Measurements from ENCODE around the gene CELSR3.

DNA sequence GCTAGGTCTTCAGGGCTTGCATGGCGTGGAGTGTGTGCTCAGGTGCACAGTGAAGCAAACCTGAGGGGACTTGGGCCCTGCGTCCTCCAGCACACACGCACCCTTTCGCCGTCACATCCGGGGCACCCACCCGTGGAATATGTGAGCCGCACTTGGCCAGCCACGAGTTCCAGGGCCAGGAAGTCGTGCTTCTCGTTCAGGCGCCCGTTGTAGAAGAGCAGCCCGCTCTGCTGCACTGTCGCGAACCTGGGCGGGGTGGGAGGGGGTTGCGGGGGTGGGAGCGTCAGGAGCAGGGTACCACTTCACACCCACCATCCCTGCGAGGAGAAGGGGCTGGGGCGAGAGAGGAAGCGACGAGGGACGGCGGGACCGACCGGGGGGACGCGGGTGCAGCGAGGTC is 7.1 kb downstream of the CELSR3 start:
- TF ChIP-seq POLR2A (IDR thresholded peaks at IDR 0.05) (no peak), POLR2AphosphoS5 (IDR thresholded peaks at IDR 0.05) (no peak), EP300 (IDR thresholded peaks at IDR 0.05) (no peak)
- TF ChIP-seq, protein P1, sequence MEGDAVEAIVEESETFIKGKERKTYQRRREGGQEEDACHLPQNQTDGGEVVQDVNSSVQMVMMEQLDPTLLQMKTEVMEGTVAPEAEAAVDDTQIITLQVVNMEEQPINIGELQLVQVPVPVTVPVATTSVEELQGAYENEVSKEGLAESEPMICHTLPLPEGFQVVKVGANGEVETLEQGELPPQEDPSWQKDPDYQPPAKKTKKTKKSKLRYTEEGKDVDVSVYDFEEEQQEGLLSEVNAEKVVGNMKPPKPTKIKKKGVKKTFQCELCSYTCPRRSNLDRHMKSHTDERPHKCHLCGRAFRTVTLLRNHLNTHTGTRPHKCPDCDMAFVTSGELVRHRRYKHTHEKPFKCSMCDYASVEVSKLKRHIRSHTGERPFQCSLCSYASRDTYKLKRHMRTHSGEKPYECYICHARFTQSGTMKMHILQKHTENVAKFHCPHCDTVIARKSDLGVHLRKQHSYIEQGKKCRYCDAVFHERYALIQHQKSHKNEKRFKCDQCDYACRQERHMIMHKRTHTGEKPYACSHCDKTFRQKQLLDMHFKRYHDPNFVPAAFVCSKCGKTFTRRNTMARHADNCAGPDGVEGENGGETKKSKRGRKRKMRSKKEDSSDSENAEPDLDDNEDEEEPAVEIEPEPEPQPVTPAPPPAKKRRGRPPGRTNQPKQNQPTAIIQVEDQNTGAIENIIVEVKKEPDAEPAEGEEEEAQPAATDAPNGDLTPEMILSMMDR (IDR thresholded peaks at IDR 0.05): no peak
